Measurements from ENCODE around the gene MAFB.

The MAFB gene

GRCh38 chr20:40658509-40658908 is 30.5 kb downstream of the MAFB start:
- in situ Hi-C loops (cut with MboI; ENCODE audit: low pct_unique_long_range_greater_than_20kb, low sequenced_read_pairs, unreplicated experiment): no loop called here
- DNase-seq (ENCODE audit: low spot score): no peak
- no peak for TF ChIP-seq CTCF (IDR thresholded peaks at IDR 0.05; ENCODE audit: extremely low read depth, insufficient read depth, missing control alignments)

- TF ChIP-seq CTCF (IDR thresholded peaks at IDR 0.05; ENCODE audit: extremely low read depth, insufficient read depth, missing control alignments): no peak
- in situ Hi-C loops (cut with MboI; ENCODE audit: low pct_unique_long_range_greater_than_20kb, low sequenced_read_pairs, unreplicated experiment): no loop called here
- DNase-seq (ENCODE audit: low spot score): no peak
These were observed 31.5 kb downstream of the MAFB start for GRCh38 chr20:40657526-40657925.

GRCh38 chr20:40655451-40655850 is 33.6 kb downstream of the MAFB start:
- DNase-seq (ENCODE audit: low spot score): no peak
- no peak for TF ChIP-seq CTCF (IDR thresholded peaks at IDR 0.05; ENCODE audit: extremely low read depth, insufficient read depth, missing control alignments)
- in situ Hi-C loops (cut with MboI; ENCODE audit: low pct_unique_long_range_greater_than_20kb, low sequenced_read_pairs, unreplicated experiment): no loop called here

- TF ChIP-seq CTCF (IDR thresholded peaks at IDR 0.05; ENCODE audit: extremely low read depth, insufficient read depth, missing control alignments): no peak
- in situ Hi-C loops (cut with MboI; ENCODE audit: low pct_unique_long_range_greater_than_20kb, low sequenced_read_pairs, unreplicated experiment): no loop called here
- DNase-seq (ENCODE audit: low spot score): no peak
These were observed 34.2 kb downstream of the MAFB start for GRCh38 chr20:40654876-40655275.

- in situ Hi-C loops (cut with MboI; ENCODE audit: low pct_unique_long_range_greater_than_20kb, low sequenced_read_pairs, unreplicated experiment): no loop called here
- no peak for DNase-seq (ENCODE audit: low spot score)
- no peak for TF ChIP-seq CTCF (IDR thresholded peaks at IDR 0.05; ENCODE audit: extremely low read depth, insufficient read depth, missing control alignments)
These were observed 36.5 kb downstream of the MAFB start for GRCh38 chr20:40652441-40652987.

- DNase-seq (ENCODE audit: low spot score): no peak
- in situ Hi-C loops (cut with MboI; ENCODE audit: low pct_unique_long_range_greater_than_20kb, low sequenced_read_pairs, unreplicated experiment): no loop called here
- TF ChIP-seq CTCF (IDR thresholded peaks at IDR 0.05; ENCODE audit: extremely low read depth, insufficient read depth, missing control alignments): no peak
These were observed 37.9 kb downstream of the MAFB start for GRCh38 chr20:40651151-40651550.

- no peak for DNase-seq (ENCODE audit: low spot score)
- in situ Hi-C loops (cut with MboI; ENCODE audit: low pct_unique_long_range_greater_than_20kb, low sequenced_read_pairs, unreplicated experiment): no loop called here
These were observed 38.3 kb downstream of the MAFB start for GRCh38 chr20:40650707-40651106.

More at GRCh38 chr20:40650707-40651106, 38.3 kb downstream of the MAFB start:
- no peak for TF ChIP-seq CTCF (IDR thresholded peaks at IDR 0.05; ENCODE audit: extremely low read depth, insufficient read depth, missing control alignments)
